Kidney (tissue), 14 donors: ENCODE results near the gene GGT6. TPM values are rescaled to one million over a fixed set of nuclear protein-coding genes. Genes with fewer than 3 reads are reported as not detected.
"Not testable (repeated sequence)": the region's sequence is repeated elsewhere in the genome, so short reads cannot be mapped to it uniquely, and the experiment has no call there.

Experiments
- DNase-seq, 5 donors: peaks; one replicate each; pipeline ENCODE4 v3.0.0-alpha.2; 2013 to 2020
- FAIRE-seq: peaks from 2 replicates; lab custom pipeline; 2012; peaks lifted over from hg19 to GRCh38; lab: Jason Lieb, UNC
- H3K27ac ChIP-seq, 2 donors: one replicate each; pipeline ENCODE4 v1.7.0; 2013; ENCODE audit warnings: low read depth in 2 of 2, low read length in 2 of 2, inconsistent platforms in 1 of 2
- H3K27me3 ChIP-seq: one replicate; pipeline ENCODE4 v1.7.1; 2013; ENCODE audit warnings: low read length, inconsistent platforms; ENCODE audit not compliant: control insufficient read depth, insufficient read depth
- H3K36me3 ChIP-seq, 3 donors: one replicate each; pipeline versions ENCODE4 v1.7.0 to v1.7.1; 2013; ENCODE audit warnings: low read length in 3 of 3, control low read depth in 1 of 3, inconsistent platforms in 1 of 3; ENCODE audit not compliant: insufficient read depth in 3 of 3, control insufficient read depth in 2 of 3
- H3K4me1 ChIP-seq, 3 donors: one replicate each; pipeline versions ENCODE4 v1.7.0 to v1.7.1; 2013; ENCODE audit warnings: low read length in 3 of 3, inconsistent platforms in 1 of 3, low read depth in 1 of 3; ENCODE audit not compliant: control insufficient read depth in 2 of 3, insufficient read depth in 2 of 3
- H3K4me3 ChIP-seq, 3 donors: one replicate each; pipeline versions ENCODE4 v1.7.0 to v1.8.1; 2013; ENCODE audit warnings: low read length in 3 of 3, control low read depth in 1 of 3, inconsistent platforms in 1 of 3
- H3K9ac ChIP-seq, 3 donors: one replicate each; pipeline versions ENCODE4 v1.7.0 to v1.7.1; 2013; ENCODE audit warnings: low read length in 3 of 3, control low read depth in 1 of 3, inconsistent platforms in 1 of 3
- H3K9me3 ChIP-seq, 3 donors: one replicate each; pipeline versions ENCODE4 v1.7.0 to v1.7.1; 2013; ENCODE audit warnings: low read length in 3 of 3, control low read depth in 1 of 3, inconsistent platforms in 1 of 3; ENCODE audit not compliant: control insufficient read depth in 2 of 3, insufficient read depth in 1 of 3
- intact Hi-C: fragments of 100-400 bp; cut with DNase I; formaldehyde crosslinking; loops from one replicate; pipeline ENCODE4 v1.11.1; 2022
- polyA plus RNA-seq: library from polyadenylated mRNA; stranded (reverse); fragments of 350-450 nt; fragmentation: Illumina TruSeq; extraction: RNeasy Lipid Tissue Mini Kit (QIAGEN cat#74804); gene quantifications from one replicate; pipeline ENCODE4 v1.2.3, GENCODE V29; 2014; ENCODE audit warnings: low read depth, low replicate concordance; ENCODE audit not compliant: insufficient read depth
- total RNA-seq: library from RNA; stranded (reverse); fragmentation: NEBNext Ultra II Directional; extraction: Animal tissue kit (Norgen Biotek cat#: 25700); gene quantifications from one replicate; pipeline ENCODE4 v1.2.1, GENCODE V29; 2021
- TF ChIP-seq, protein P1 (sequence below): IDR thresholded peaks from 3 replicates; pipeline ENCODE4 v1.5.1; 2012; ENCODE audit warnings: mild to moderate bottlenecking, moderate library complexity, borderline replicate concordance; ENCODE audit not compliant: insufficient read depth; ENCODE audit errors: extremely low read depth
- donor health status: control.
- donor health status: control.
- donor health status: control.
- donor health status: control.
- donor health status: control.
- donor health status: DM: yes; HTN: yes; CAD: no.
- donor health status: Normal renal cell carcinoma (clear cell type).

Gene GGT6
- total and polyA plus RNA-seq, 2 donors from 2014 or later = 16.8 to 51.4 TPM

DNA sequence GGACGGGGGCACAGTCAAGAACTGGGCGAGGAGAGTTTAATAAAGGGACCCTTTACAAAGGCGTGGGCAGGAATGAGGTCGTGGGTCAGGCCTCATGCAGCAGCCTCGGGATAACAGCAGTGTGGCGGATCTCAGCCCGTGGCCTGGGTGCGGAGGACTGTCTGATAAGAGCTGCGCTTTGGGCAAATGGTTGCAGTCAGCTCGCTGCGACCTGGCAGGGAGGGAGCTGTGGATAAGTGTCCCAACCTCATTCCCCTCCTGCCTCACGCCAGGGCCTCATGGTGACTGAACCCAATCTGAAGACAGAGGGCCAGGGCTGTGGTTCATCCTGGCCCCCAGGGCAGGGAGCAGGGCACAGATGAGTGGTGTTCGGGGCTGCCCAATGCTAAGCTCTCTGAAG, 37.6 kb upstream of the GGT6 start:
- TF ChIP-seq, protein P1, sequence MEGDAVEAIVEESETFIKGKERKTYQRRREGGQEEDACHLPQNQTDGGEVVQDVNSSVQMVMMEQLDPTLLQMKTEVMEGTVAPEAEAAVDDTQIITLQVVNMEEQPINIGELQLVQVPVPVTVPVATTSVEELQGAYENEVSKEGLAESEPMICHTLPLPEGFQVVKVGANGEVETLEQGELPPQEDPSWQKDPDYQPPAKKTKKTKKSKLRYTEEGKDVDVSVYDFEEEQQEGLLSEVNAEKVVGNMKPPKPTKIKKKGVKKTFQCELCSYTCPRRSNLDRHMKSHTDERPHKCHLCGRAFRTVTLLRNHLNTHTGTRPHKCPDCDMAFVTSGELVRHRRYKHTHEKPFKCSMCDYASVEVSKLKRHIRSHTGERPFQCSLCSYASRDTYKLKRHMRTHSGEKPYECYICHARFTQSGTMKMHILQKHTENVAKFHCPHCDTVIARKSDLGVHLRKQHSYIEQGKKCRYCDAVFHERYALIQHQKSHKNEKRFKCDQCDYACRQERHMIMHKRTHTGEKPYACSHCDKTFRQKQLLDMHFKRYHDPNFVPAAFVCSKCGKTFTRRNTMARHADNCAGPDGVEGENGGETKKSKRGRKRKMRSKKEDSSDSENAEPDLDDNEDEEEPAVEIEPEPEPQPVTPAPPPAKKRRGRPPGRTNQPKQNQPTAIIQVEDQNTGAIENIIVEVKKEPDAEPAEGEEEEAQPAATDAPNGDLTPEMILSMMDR = no peak
- FAIRE-seq (no peak), DNase-seq (peak in 1 of 5 donors; percentile 46)
- no peak overlapping the region for H3K27ac ChIP-seq
- intact Hi-C loops = no loop called here
- no peaks in the 10 kb centered on the region for H3K27me3 ChIP-seq
- peaks cover 0 to 4% (median 0%) of the 10 kb centered on the region in 3 donors for H3K4me1 ChIP-seq
- H3K4me3 ChIP-seq = no peak overlapping the region
- peaks cover 0 to 37% (median 4%) of the 10 kb centered on the region in 3 donors for H3K36me3 ChIP-seq
- no peaks in the 10 kb centered on the region for H3K9me3 ChIP-seq
- no peak overlapping the region for H3K9ac ChIP-seq

- DNase-seq = peak in 1 of 5 donors; percentile 59
- H3K4me1 ChIP-seq = peaks cover 0 to 5% (median 5%) of the 10 kb centered on the region in 3 donors
These were observed 36.4 kb upstream of the GGT6 start for GRCh38 chr17:4596636-4597380.

GRCh38 chr17:4595685-4596342, 35.4 kb upstream of the GGT6 start:
- H3K27me3 ChIP-seq, H3K4me3 ChIP-seq, H3K9me3 ChIP-seq, FAIRE-seq, H3K9ac ChIP-seq, H3K27ac ChIP-seq, intact Hi-C loops: not testable (repeated sequence)
- H3K4me1 ChIP-seq = peaks cover 0 to 15% (median 8%) of the 10 kb centered on the region in 3 donors
- H3K36me3 ChIP-seq = peaks cover 0 to 35% (median 4%) of the 10 kb centered on the region in 3 donors
- DNase-seq = peak in 1 of 5 donors; percentile 33

More at GRCh38 chr17:4596636-4597380, 36.4 kb upstream of the GGT6 start:
- no peak overlapping the region for H3K9ac ChIP-seq
- H3K9me3 ChIP-seq = no peaks in the 10 kb centered on the region
- peaks cover 0 to 37% (median 4%) of the 10 kb centered on the region in 3 donors for H3K36me3 ChIP-seq
- H3K4me3 ChIP-seq = no peak overlapping the region
- H3K27ac ChIP-seq = no peak overlapping the region
- TF ChIP-seq, protein P1 = no peak
- intact Hi-C loops = no loop called here
- FAIRE-seq = no peak
- H3K27me3 ChIP-seq = no peaks in the 10 kb centered on the region
